H1 (cell line): ENCODE data around the gene SMOC2. TPM values are rescaled to one million over a fixed set of nuclear protein-coding genes. Genes with fewer than 3 reads are reported as not detected.

Experiments
- CTCF ChIA-PET: fragments of 300-600 bp; sonication (Branson Sonifier 250); formaldehyde crosslinking; loops from one replicate; lab custom pipeline; 2021; ENCODE audit not compliant: partially characterized antibody; lab: Charles Lee
- POLR2A ChIA-PET: fragments of 300-600 bp; sonication (Branson Sonifier 250); formaldehyde crosslinking; loops from one replicate; lab custom pipeline; 2021; ENCODE audit warnings: inconsistent platforms; ENCODE audit not compliant: partially characterized antibody; lab: Charles Lee
- DNase-seq, 2 experiments: peaks; one replicate each; pipeline versions ENCODE4 v3.0.0 to v3.0.0-alpha.2; 2010 to 2022; ENCODE audit warnings: low spot score in 2 of 2, low read depth in 1 of 2, mixed read lengths in 1 of 2
- FAIRE-seq: peaks from 2 replicates; lab custom pipeline; 2011; peaks lifted over from hg19 to GRCh38; lab: Jason Lieb, UNC
- H2AFZ ChIP-seq: 2 replicates; pipeline ENCODE4 v1.8.1; 2012; ENCODE audit warnings: low read length, inconsistent platforms
- H2AK5ac ChIP-seq: 2 replicates; pipeline ENCODE4 v1.6.1; 2013; ENCODE audit warnings: low read depth, low read length
- H2BK120ac ChIP-seq: replicated peaks from 2 replicates; pipeline ENCODE3; 2013; ENCODE audit warnings: low read depth, low read length, inconsistent platforms
- H2BK12ac ChIP-seq: 2 replicates; pipeline ENCODE4 v1.6.1; 2013; ENCODE audit warnings: low read depth, low read length
- H2BK15ac ChIP-seq: 2 replicates; pipeline ENCODE4 v1.6.1; 2013; ENCODE audit warnings: low read length
- H2BK20ac ChIP-seq: 2 replicates; pipeline ENCODE4 v1.6.1; 2013; ENCODE audit warnings: low read length
- H2BK5ac ChIP-seq: 2 replicates; pipeline ENCODE4 v1.6.1; 2013; ENCODE audit warnings: low read depth, low read length
- H3K14ac ChIP-seq: 2 replicates; pipeline ENCODE4 v1.6.1; 2013; ENCODE audit warnings: inconsistent platforms; ENCODE audit not compliant: insufficient read length
- H3K18ac ChIP-seq: 2 replicates; pipeline ENCODE4 v1.6.1; 2013; ENCODE audit warnings: low read length; ENCODE audit errors: extremely low read depth
- H3K23ac ChIP-seq: 2 replicates; pipeline ENCODE4 v1.6.1; 2013; ENCODE audit warnings: inconsistent platforms; ENCODE audit not compliant: insufficient read length
- H3K23me2 ChIP-seq: 2 replicates; pipeline ENCODE4 v1.6.1; 2013; ENCODE audit warnings: low read depth, low read length
- H3K27ac ChIP-seq: 2 replicates; pipeline ENCODE4 v1.6.1; 2011; ENCODE audit warnings: low read depth, low read length, inconsistent platforms
- H3K27me3 ChIP-seq, 4 experiments: replicated peaks in 1 of 4; 1 replicate in 1 of 4; 2 replicates in 3 of 4; pipeline versions ENCODE4 v1.6.1 to v1.8.1; 2011 to 2013; ENCODE audit warnings: low read length in 3 of 4, mild to moderate bottlenecking in 3 of 4, inconsistent platforms in 2 of 4, mixed read lengths in 2 of 4, moderate library complexity in 1 of 4; ENCODE audit not compliant: control insufficient read depth in 3 of 4, insufficient read depth in 3 of 4; ENCODE audit errors: extremely low read depth in 1 of 4
- H3K36me3 ChIP-seq, 4 experiments: 2 replicates each; pipeline versions ENCODE4 v1.6.1 to v1.8.1; 2011 to 2013; ENCODE audit warnings: mild to moderate bottlenecking in 4 of 4, low read length in 3 of 4, moderate library complexity in 2 of 4, control low read depth in 1 of 4, inconsistent platforms in 1 of 4; ENCODE audit not compliant: insufficient read depth in 4 of 4, control insufficient read depth in 2 of 4
- H3K4ac ChIP-seq: replicated peaks from 2 replicates; pipeline ENCODE3; 2013; ENCODE audit warnings: low read length, low read depth, mixed read lengths, inconsistent platforms; ENCODE audit not compliant: insufficient read length
- H3K4me1 ChIP-seq, 4 experiments: replicated peaks in 1 of 4; 1 replicate in 1 of 4; 2 replicates in 3 of 4; pipeline versions ENCODE4 v1.6.1 to v1.8.1; 2011 to 2013; ENCODE audit warnings: low read length in 3 of 4, inconsistent platforms in 2 of 4, mixed read lengths in 1 of 4; ENCODE audit not compliant: insufficient read depth in 4 of 4, control insufficient read depth in 3 of 4
- H3K4me2 ChIP-seq, 2 experiments: 2 replicates each; pipeline versions ENCODE4 v1.6.1 to v1.8.1; 2011 to 2013; ENCODE audit warnings: low read depth in 2 of 2, low read length in 2 of 2, control low read depth in 1 of 2, inconsistent platforms in 1 of 2, mild to moderate bottlenecking in 1 of 2; ENCODE audit not compliant: insufficient read depth in 1 of 2
- H3K4me3 ChIP-seq, 4 experiments: fragments of 200-600, 300-600 bp in 1 of 4; sonication (generic), shearing (Covaris generic), sonication (Bioruptor Twin) in 1 of 4; 2 replicates each; pipeline versions ENCODE4 v1.5.1 to v1.8.1; 2011 to 2016; ENCODE audit warnings: low read length in 4 of 4, low read depth in 3 of 4, control low read depth in 2 of 4, inconsistent platforms in 2 of 4, mild to moderate bottlenecking in 2 of 4, mixed read lengths in 1 of 4, moderate library complexity in 1 of 4; ENCODE audit not compliant: insufficient read depth in 2 of 4; ENCODE audit errors: extremely low read depth in 1 of 4
- H3K56ac ChIP-seq: replicated peaks from 2 replicates; pipeline ENCODE3; 2013; ENCODE audit warnings: low read depth, mild to moderate bottlenecking, mixed read lengths, low read length, inconsistent platforms; ENCODE audit not compliant: insufficient read length
- H3K79me1 ChIP-seq: 2 replicates; pipeline ENCODE4 v1.6.1; 2013; ENCODE audit warnings: low read depth, low read length, control low read depth
- H3K79me2 ChIP-seq, 2 experiments: 2 replicates each; pipeline versions ENCODE4 v1.6.1 to v1.8.1; 2012 to 2013; ENCODE audit warnings: low read length in 2 of 2, mild to moderate bottlenecking in 2 of 2, inconsistent platforms in 1 of 2; ENCODE audit not compliant: insufficient read depth in 2 of 2, control insufficient read depth in 1 of 2
- H3K9ac ChIP-seq, 4 experiments: replicated peaks in 1 of 4; 1 replicate in 1 of 4; 2 replicates in 3 of 4; pipeline versions ENCODE4 v1.6.1 to v1.8.1; 2011 to 2013; ENCODE audit warnings: low read depth in 3 of 4, low read length in 3 of 4, control low read depth in 2 of 4, mild to moderate bottlenecking in 2 of 4, moderate library complexity in 2 of 4, inconsistent platforms in 1 of 4; ENCODE audit errors: extremely low read depth in 1 of 4
- H3K9me3 ChIP-seq, 2 experiments: 2 replicates each; pipeline versions ENCODE4 v1.6.1 to v1.8.1; 2012 to 2013; ENCODE audit warnings: mild to moderate bottlenecking in 2 of 2, moderate library complexity in 2 of 2, control low read depth in 1 of 2, inconsistent platforms in 1 of 2, low read depth in 1 of 2, low read length in 1 of 2, mixed read lengths in 1 of 2; ENCODE audit not compliant: insufficient read depth in 2 of 2
- H4K20me1 ChIP-seq, 2 experiments: replicated peaks in 1 of 2; 2 replicates each; pipeline versions ENCODE3 to v1.8.1; 2011 to 2013; ENCODE audit warnings: inconsistent platforms in 2 of 2, low read length in 2 of 2, mild to moderate bottlenecking in 1 of 2; ENCODE audit not compliant: insufficient read depth in 2 of 2, control insufficient read depth in 1 of 2
- H4K5ac ChIP-seq: 2 replicates; pipeline ENCODE4 v1.6.1; 2013; ENCODE audit warnings: low read length, low read depth, mixed read lengths, inconsistent platforms; ENCODE audit not compliant: insufficient read length
- H4K8ac ChIP-seq: 2 replicates; pipeline ENCODE4 v1.8.0; 2013; ENCODE audit warnings: mild to moderate bottlenecking, moderate library complexity, low read length, inconsistent platforms; ENCODE audit not compliant: insufficient read depth; ENCODE audit errors: extremely low read depth
- H4K91ac ChIP-seq: replicated peaks from 2 replicates; pipeline ENCODE3; 2013; ENCODE audit warnings: low read length, mixed read lengths, inconsistent platforms; ENCODE audit not compliant: insufficient read length
- ASH2L ChIP-seq: fragments of 200-600, 300-600 bp; sonication (generic); IDR thresholded peaks from one replicate; pipeline ENCODE4 v1.7.1; 2017; ENCODE audit warnings: low read length
- CHD2 ChIP-seq: IDR thresholded peaks from 2 replicates; pipeline ENCODE4 v1.6.1; 2012; ENCODE audit warnings: low read length, improper control_type of control experiment
- E2F6 ChIP-seq: IDR thresholded peaks from 2 replicates; pipeline ENCODE4 v1.6.1; 2012; ENCODE audit warnings: inconsistent platforms
- FOSL1 ChIP-seq: IDR thresholded peaks from 2 replicates; pipeline ENCODE4 v1.6.1; 2011; ENCODE audit warnings: mild to moderate bottlenecking, low read depth, low read length, moderate library complexity; ENCODE audit not compliant: insufficient read depth
- HDAC2 ChIP-seq, 2 experiments: fragments of 300-600 bp in 1 of 2; sonication (generic) in 1 of 2; IDR thresholded peaks; 2 replicates each; pipeline ENCODE4 v1.6.1; 2011 to 2012; ENCODE audit warnings: low read depth in 2 of 2, low read length in 2 of 2, mild to moderate bottlenecking in 2 of 2, moderate library complexity in 2 of 2, borderline replicate concordance in 1 of 2, inconsistent platforms in 1 of 2
- HDAC6 ChIP-seq: IDR thresholded peaks from one replicate; pipeline ENCODE4 v1.7.1; 2012; ENCODE audit warnings: low read depth, mild to moderate bottlenecking, inconsistent platforms, low read length, moderate library complexity
- KDM4A ChIP-seq: IDR thresholded peaks from one replicate; pipeline ENCODE4 v1.7.1; 2012; ENCODE audit warnings: low read depth, mild to moderate bottlenecking, moderate library complexity, low read length, inconsistent platforms; ENCODE audit not compliant: severe bottlenecking
- KDM5A ChIP-seq: fragments of 200-600 bp; IDR thresholded peaks from 2 replicates; pipeline ENCODE4 v1.7.1; 2012; ENCODE audit warnings: mild to moderate bottlenecking, low read length, inconsistent platforms, mixed read lengths
- MAFK ChIP-seq: IDR thresholded peaks from 2 replicates; pipeline ENCODE4 v1.6.1; 2012; ENCODE audit warnings: low read depth, mild to moderate bottlenecking, improper control_type of control experiment, low read length
- RNF2 ChIP-seq: fragments of 200-900, 300-1000 bp; sonication (generic); IDR thresholded peaks from 2 replicates; pipeline ENCODE4 v1.7.1; 2016; ENCODE audit warnings: borderline replicate concordance, low read depth, mild to moderate bottlenecking, antibody characterized with exemption, low read length; ENCODE audit not compliant: poor library complexity, severe bottlenecking; ENCODE audit errors: missing control alignments
- SP1 ChIP-seq: IDR thresholded peaks from 2 replicates; pipeline ENCODE4 v1.6.1; 2011; ENCODE audit warnings: low read depth, low read length
- TBP ChIP-seq: IDR thresholded peaks from 2 replicates; pipeline ENCODE4 v1.6.1; 2011; ENCODE audit warnings: low read depth, low read length, improper control_type of control experiment
- WGBS, 2 experiments: shearing (Covaris generic) in 1 of 2; methylation state at CpG; one replicate each; pipeline versions ENCODE4 v1.1.6 to v1.1.7; 2013 to 2015; ENCODE audit warnings: low lambda C conversion rate in 2 of 2, mixed read lengths in 2 of 2, inconsistent platforms in 1 of 2, low coverage in 1 of 2, missing lambda C conversion rate in 1 of 2; ENCODE audit not compliant: insufficient replicate concordance in 2 of 2, insufficient coverage in 1 of 2, insufficient read length in 1 of 2; ENCODE audit errors: extremely low coverage in 1 of 2, missing lambda C conversion rate in 1 of 2; 5-methylcytosine and 5-hydroxymethylcytosine counted together
- polyA plus RNA-seq, 7 experiments: library from polyadenylated mRNA; depleted of rRNA in 3 of 7; stranded (reverse) in 5 of 7; unstranded in 2 of 7; fragments of >200 nt in 5 of 7; fragments of 200-250 nt in 2 of 7; gene quantifications; 1 replicate in 5 of 7; 2 replicates in 1 of 7; 4 replicates in 1 of 7; pipeline versions ENCODE4 v1.2.1 to v1.2.3, GENCODE V29; 2011 to 2013; ENCODE audit warnings: missing spikeins in 2 of 7, mixed read lengths in 2 of 7
- total RNA-seq: library from RNA; stranded (reverse); fragmentation: NEBNext Ultra II Directional; extraction: Animal tissue kit (Norgen Biotek cat#: 25700); gene quantifications from 2 replicates; pipeline ENCODE4 v1.2.1, GENCODE V29; 2021

The SMOC2 gene
- total and polyA plus RNA-seq, 2 of the 8 experiments (the other 6 are each of a cell fraction or from before 2014, with no cell fraction given): 7.7 to 8.5 TPM

DNA sequence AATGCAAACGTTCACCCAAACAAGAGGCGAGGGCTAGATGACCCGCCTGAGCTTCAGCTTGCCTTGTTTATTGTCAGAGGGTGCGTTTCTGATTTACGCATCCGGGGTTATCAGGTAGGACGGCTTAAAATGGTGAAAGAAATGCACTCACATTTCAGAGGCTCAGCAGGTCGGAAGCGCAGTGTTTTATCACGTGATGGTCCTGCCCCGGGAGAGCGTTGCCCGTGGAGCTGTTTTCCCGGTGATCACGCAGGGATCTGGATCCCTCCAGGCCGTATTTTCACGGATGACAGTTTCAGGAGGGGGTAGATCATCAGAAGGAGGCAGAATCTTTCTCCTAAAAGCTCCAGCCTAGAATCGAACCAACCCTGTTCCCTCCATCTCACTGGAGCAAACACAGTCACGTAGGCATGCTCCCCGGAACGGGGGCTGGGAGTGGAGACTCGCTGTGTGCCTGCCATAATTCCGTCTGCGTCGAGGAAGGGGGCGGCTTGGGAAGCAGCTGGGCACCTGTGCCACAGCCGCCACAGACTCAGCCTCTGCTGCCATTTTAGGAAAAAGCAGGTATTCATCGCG lies 121.7 kb downstream of the SMOC2 start:
- H3K18ac ChIP-seq: no peak overlapping the region
- no peak overlapping the region for H4K91ac ChIP-seq
- no peak overlapping the region for H2BK12ac ChIP-seq
- peaks cover 0 to 5% of the 10 kb centered on the region in 2 experiments for H4K20me1 ChIP-seq
- H3K79me2 ChIP-seq: no peaks in the 10 kb centered on the region
- no peak overlapping the region for H3K56ac ChIP-seq
- no peak overlapping the region for H2AFZ ChIP-seq
- ChIA-PET CTCF (interaction anchor here (1.0 to 2.0 kb wide), 3 partner anchors 12 to 239 kb away, joined by 3 to 5 read pairs (median 3); no protein-coding TSS in a partner anchor), POLR2A (no interaction called here)
- H2BK15ac ChIP-seq: no peak overlapping the region
- H3K4me3 ChIP-seq: no peak overlapping the region
- no peak overlapping the region for H3K23ac ChIP-seq
- H4K5ac ChIP-seq: no peak overlapping the region
- WGBS, 2 experiments: 87% methylated on average over 29 of the region's 29 CpGs; no CpG with 5 or more reads in 1 of the 2 experiments
- no peaks in the 10 kb centered on the region; a peak in 2 of 8 replicates for H3K36me3 ChIP-seq
- no peak overlapping the region for H2BK20ac ChIP-seq
- no peak overlapping the region for H3K14ac ChIP-seq
- FAIRE-seq: no peak
- peaks cover 0 to 8% (median 4%) of the 10 kb centered on the region in 4 experiments; a peak in 2 of 7 replicates for H3K4me1 ChIP-seq
- no peak overlapping the region for H2BK120ac ChIP-seq
- no peaks in the 10 kb centered on the region for H3K27me3 ChIP-seq
- no peak for DNase-seq
- H3K9me3 ChIP-seq: no peaks in the 10 kb centered on the region
- no peak overlapping the region for H2BK5ac ChIP-seq
- no peak overlapping the region for H3K4ac ChIP-seq
- no peaks in the 10 kb centered on the region for H3K79me1 ChIP-seq
- H3K23me2 ChIP-seq: 0 out of 2 replicates have a peak, but pooled peaks cover 2% of the 10 kb centered on the region
- no peak overlapping the region for H3K27ac ChIP-seq
- H3K4me2 ChIP-seq: no peak overlapping the region
- no peak overlapping the region; the same call in 1 of the 2 replicates for H4K8ac ChIP-seq
- no peak overlapping the region for H3K9ac ChIP-seq
- H2AK5ac ChIP-seq: no peak overlapping the region
- TF ChIP-seq KDM4A (no peak), KDM5A (no peak), FOSL1 (no peak), CHD2 (no peak), TBP (no peak), MAFK (no peak), E2F6 (no peak), RNF2 (no peak), HDAC6 (no peak), ASH2L (no peak), HDAC2 (IDR thresholded peaks at IDR 0.05; ENCODE audit: borderline replicate concordance in 1 of 2, low read depth in 2 of 2, low read length in 2 of 2) (no peak), SP1 (no peak)
